ENCODE results near the gene EPB41L5. TPM values are rescaled to one million over a fixed set of nuclear protein-coding genes. Genes with fewer than 3 reads are reported as not detected.
A peak's percentile ranks its signal among the peaks of the same experiment; 100 is the strongest.

The EPB41L5 gene
- total RNA-seq, 1 donor from 2014 or later, result 1.2 TPM

DNA sequence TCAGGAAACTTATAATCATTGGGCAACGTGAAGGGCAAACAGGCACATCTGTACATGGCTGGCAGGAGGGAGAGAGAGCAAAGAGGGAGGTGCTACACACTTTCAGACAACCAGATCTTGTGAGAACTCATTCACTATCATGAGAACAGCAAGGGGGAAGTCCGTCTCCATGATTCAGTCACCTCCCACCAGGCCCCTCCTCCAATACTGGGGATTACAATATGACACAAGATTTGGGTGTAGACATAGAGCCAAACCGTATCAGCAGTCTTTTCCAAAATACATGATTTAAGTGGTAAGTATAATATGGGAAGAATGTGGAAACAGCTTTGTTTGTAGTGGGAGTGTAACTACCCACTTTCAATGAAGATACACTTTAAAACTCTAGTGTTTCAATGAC, 65.0 kb downstream of the EPB41L5 start:
- H3K36me3 Mint-ChIP-seq (ENCODE audit: low read depth), result peaks cover 2% of the 10 kb centered on the region
- intact Hi-C loops (cut with micrococcal nuclease), result no loop called here
- no peak for DNase-seq (ENCODE audit: low spot score)

DNA sequence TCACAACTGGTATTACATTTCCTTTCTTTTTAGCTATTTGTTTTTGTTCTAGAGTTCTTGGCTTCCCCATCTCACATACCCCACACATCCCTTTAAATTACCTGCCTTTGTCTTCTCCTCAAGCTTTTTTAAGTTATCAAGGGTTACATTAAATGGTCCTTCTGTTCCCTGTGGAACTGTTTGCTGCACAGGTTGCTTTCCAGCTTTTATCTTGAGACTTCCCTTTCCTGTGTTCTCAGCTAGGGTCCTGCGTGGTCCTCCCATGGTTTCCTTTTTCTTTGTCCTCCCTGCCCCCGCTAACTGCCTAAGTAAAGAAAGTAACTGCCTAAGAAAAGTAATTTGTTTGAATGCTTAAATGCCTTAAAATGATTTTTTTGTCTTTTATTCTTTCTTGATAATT, 66.8 kb downstream of the EPB41L5 start:
- Mint-ChIP-seq H3K27ac (no peak overlapping the region), H3K36me3 (ENCODE audit: low read depth) (peaks cover 2% of the 10 kb centered on the region), H3K4me3 (no peak overlapping the region), H3K9me3 (peaks cover 4% of the 10 kb centered on the region), H3K4me1 (ENCODE audit: low read depth) (no peaks in the 10 kb centered on the region), H3K27me3 (ENCODE audit: insufficient read depth) (peaks cover 7% of the 10 kb centered on the region)
- DNase-seq (ENCODE audit: low spot score), result no peak
- intact Hi-C loops (cut with micrococcal nuclease), result no loop called here

More for the DNA sequence above, 65.0 kb downstream of the EPB41L5 start:
- Mint-ChIP-seq H3K4me3 (no peak overlapping the region), H3K9me3 (peaks cover 4% of the 10 kb centered on the region), H3K4me1 (ENCODE audit: low read depth) (no peaks in the 10 kb centered on the region), H3K27ac (no peak overlapping the region), H3K27me3 (ENCODE audit: insufficient read depth) (peaks cover 4% of the 10 kb centered on the region)

DNA sequence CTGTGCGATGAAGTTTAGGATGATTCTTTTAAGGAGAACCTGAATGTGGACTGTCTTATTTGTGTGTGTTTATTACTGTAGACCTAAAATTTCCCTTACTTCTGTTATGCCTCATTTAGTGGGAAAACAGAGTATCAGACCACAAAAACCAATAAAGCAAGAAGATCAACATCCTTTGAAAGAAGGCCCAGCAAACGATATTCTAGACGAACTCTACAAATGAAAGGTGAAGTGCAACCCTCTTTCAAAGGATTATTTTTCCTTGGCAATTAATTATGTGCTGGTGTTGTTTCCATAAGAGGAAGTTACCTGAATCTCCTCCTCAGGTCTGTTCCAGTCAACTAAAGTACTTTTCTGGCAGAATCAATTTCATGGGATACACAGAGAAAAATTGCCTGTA, 78.6 kb downstream of the EPB41L5 start:
- no peak overlapping the region for H3K27ac Mint-ChIP-seq
- H3K4me1 Mint-ChIP-seq (ENCODE audit: low read depth), result no peaks in the 10 kb centered on the region
- no peak overlapping the region for H3K4me3 Mint-ChIP-seq
- peaks cover 3% of the 10 kb centered on the region for H3K27me3 Mint-ChIP-seq (ENCODE audit: insufficient read depth)
- intact Hi-C loops (cut with micrococcal nuclease), result no loop called here
- DNase-seq (ENCODE audit: low spot score), result no peak
- no peaks in the 10 kb centered on the region for H3K36me3 Mint-ChIP-seq (ENCODE audit: low read depth)
- H3K9me3 Mint-ChIP-seq, result no peaks in the 10 kb centered on the region

GRCh38 chr2:120094795-120095194, 81.9 kb downstream of the EPB41L5 start:
- no peaks in the 10 kb centered on the region for H3K4me1 Mint-ChIP-seq (ENCODE audit: low read depth)
- DNase-seq (ENCODE audit: low spot score), result no peak
- H3K27me3 Mint-ChIP-seq (ENCODE audit: insufficient read depth), result no peaks in the 10 kb centered on the region
- intact Hi-C loops (cut with micrococcal nuclease), result no loop called here
- H3K36me3 Mint-ChIP-seq (ENCODE audit: low read depth), result no peaks in the 10 kb centered on the region
- H3K4me3 Mint-ChIP-seq, result no peak overlapping the region
- no peak overlapping the region for H3K27ac Mint-ChIP-seq
- no peaks in the 10 kb centered on the region for H3K9me3 Mint-ChIP-seq

DNA sequence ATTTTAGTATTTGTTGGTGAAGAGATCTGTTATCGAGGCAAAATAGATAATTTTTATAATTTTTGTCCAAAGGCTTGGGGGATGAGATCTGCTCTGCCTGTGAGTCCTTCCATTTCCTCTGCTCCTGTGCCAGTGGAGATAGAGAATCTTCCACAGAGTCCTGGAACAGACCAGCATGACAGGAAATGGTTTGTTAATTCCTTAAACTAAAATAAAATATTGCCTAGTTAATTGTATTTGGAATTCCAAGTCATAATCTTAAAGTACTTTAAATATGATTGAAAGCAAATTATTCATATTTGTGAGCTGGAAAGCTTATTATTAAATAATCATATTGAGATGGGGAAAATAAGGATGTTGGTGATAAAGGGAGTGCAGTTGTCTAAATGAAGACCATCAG, 87.8 kb downstream of the EPB41L5 start:
- no peaks in the 10 kb centered on the region for H3K9me3 Mint-ChIP-seq
- no peak for DNase-seq (ENCODE audit: low spot score)
- peaks cover 2% of the 10 kb centered on the region for H3K27me3 Mint-ChIP-seq (ENCODE audit: insufficient read depth)
- H3K4me3 Mint-ChIP-seq, result no peak overlapping the region
- H3K4me1 Mint-ChIP-seq (ENCODE audit: low read depth), result no peaks in the 10 kb centered on the region
- intact Hi-C loops (cut with micrococcal nuclease), result loop anchor here (10.0 kb wide), 1 partner anchor 396 kb away; no protein-coding TSS in a partner anchor
- H3K36me3 Mint-ChIP-seq (ENCODE audit: low read depth), result no peaks in the 10 kb centered on the region
- no peak overlapping the region for H3K27ac Mint-ChIP-seq

DNA sequence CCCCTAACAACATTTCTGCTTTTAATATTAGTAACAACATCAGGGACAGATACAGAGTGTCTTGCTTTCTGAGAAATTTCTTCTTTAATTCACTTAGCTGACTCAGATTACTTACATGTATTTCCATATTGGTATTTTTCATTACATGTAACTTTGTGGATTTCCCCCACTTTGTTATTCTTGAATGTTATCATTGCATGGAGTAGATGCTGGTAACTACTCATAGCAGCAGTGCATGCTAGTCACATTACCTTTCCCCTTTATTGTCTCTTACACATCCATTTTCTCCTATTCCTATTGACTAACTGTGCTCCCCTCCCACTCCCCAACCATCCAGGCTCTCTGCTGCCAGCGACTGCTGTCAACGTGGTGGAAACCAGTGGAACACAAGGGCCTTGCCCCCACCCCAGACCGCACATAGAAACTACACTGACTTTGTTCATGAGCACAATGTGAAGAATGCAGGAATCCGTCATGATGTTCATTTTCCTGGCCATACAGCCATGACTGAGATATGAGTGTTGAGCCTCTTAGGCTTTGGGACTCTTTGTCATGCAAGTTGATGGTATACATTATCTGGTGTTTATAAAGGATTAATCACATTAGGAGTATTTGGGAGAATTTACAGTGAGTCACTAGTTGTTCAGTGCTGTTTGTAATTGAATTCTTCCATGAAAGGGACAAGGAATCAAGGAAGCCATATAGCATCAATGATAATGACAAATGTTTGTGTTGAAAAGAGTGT, 91.0 kb downstream of the EPB41L5 start:
- Mint-ChIP-seq H3K4me3 (no peak overlapping the region), H3K27ac (no peak overlapping the region), H3K27me3 (ENCODE audit: insufficient read depth) (peaks cover 12% of the 10 kb centered on the region), H3K36me3 (ENCODE audit: low read depth) (no peaks in the 10 kb centered on the region), H3K9me3 (no peaks in the 10 kb centered on the region), H3K4me1 (ENCODE audit: low read depth) (peaks cover 1% of the 10 kb centered on the region)
- intact Hi-C loops (cut with micrococcal nuclease), result loop anchor here (10.0 kb wide), 1 partner anchor 399 kb away; no protein-coding TSS in a partner anchor
- DNase-seq (ENCODE audit: low spot score), result no peak

DNA sequence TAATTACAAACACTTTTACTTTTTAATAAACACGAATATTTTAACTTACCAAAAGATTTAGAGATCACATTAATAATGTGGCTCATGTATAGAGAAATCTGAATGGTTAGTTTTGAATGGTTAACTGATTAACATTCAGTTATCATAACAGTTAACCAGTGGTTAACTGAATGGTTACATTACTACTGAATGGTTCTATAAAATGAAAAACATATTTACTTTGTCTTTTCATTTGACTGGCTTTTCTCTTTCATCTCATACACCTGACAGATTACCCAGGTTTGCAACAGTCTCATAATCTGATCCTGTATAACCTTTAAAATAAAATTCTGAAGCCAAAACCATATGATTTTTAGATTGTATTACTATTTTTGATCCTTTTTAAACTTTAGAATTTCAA, 91.9 kb downstream of the EPB41L5 start:
- intact Hi-C loops (cut with micrococcal nuclease), result loop anchor here (5.0 to 10.0 kb wide), 2 partner anchors 347 to 400 kb away; partner anchors contain the start of gene PTPN4
- H3K4me3 Mint-ChIP-seq, result no peak overlapping the region
- no peak for DNase-seq (ENCODE audit: low spot score)
- no peaks in the 10 kb centered on the region for H3K9me3 Mint-ChIP-seq
- H3K27ac Mint-ChIP-seq, result no peak overlapping the region
- no peaks in the 10 kb centered on the region for H3K36me3 Mint-ChIP-seq (ENCODE audit: low read depth)
- H3K4me1 Mint-ChIP-seq (ENCODE audit: low read depth), result peaks cover 10% of the 10 kb centered on the region
- H3K27me3 Mint-ChIP-seq (ENCODE audit: insufficient read depth), result peaks cover 12% of the 10 kb centered on the region

DNA sequence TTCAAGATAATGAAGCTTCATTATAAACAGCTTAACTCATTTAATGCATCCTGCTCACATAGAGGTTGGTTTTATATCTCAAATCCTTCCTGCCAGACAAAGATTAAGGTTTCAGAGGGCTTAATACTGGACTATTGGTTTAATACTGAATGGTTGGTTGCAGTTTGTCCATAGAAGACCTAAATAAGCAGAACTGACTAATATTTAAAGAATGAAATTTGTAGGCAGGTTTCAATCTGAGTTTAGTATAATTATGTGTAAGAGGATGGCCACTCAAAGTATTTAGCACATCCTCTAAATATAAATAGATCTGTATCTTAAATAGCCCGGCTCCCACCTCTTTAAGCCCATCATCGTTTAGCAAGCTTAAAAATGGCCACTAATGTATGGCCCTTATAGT, 92.5 kb downstream of the EPB41L5 start:
- Mint-ChIP-seq H3K27me3 (ENCODE audit: insufficient read depth) (peaks cover 12% of the 10 kb centered on the region), H3K9me3 (no peaks in the 10 kb centered on the region), H3K36me3 (ENCODE audit: low read depth) (no peaks in the 10 kb centered on the region), H3K27ac (no peak overlapping the region), H3K4me3 (no peak overlapping the region), H3K4me1 (ENCODE audit: low read depth) (peaks cover 16% of the 10 kb centered on the region)
- no peak for DNase-seq (ENCODE audit: low spot score)
- intact Hi-C loops (cut with micrococcal nuclease), result loop anchor here (5.0 to 10.0 kb wide), 2 partner anchors 348 to 401 kb away; partner anchors contain the start of gene PTPN4

GRCh38 chr2:120108049-120108448, 95.2 kb downstream of the EPB41L5 start:
- DNase-seq (ENCODE audit: low spot score), result no peak
- Mint-ChIP-seq H3K4me1 (ENCODE audit: low read depth) (peaks cover 16% of the 10 kb centered on the region), H3K36me3 (ENCODE audit: low read depth) (no peaks in the 10 kb centered on the region), H3K9me3 (no peaks in the 10 kb centered on the region), H3K27ac (no peak overlapping the region), H3K4me3 (no peak overlapping the region), H3K27me3 (ENCODE audit: insufficient read depth) (peaks cover 15% of the 10 kb centered on the region)
- intact Hi-C loops (cut with micrococcal nuclease), result loop anchor here (5.0 to 10.0 kb wide), 2 partner anchors 351 to 403 kb away; partner anchors contain the start of gene PTPN4

GRCh38 chr2:120108749-120109148, 95.9 kb downstream of the EPB41L5 start:
- Mint-ChIP-seq H3K27me3 (ENCODE audit: insufficient read depth) (peaks cover 14% of the 10 kb centered on the region), H3K27ac (no peak overlapping the region), H3K4me3 (no peak overlapping the region), H3K36me3 (ENCODE audit: low read depth) (no peaks in the 10 kb centered on the region), H3K4me1 (ENCODE audit: low read depth) (peaks cover 16% of the 10 kb centered on the region), H3K9me3 (no peaks in the 10 kb centered on the region)
- no peak for DNase-seq (ENCODE audit: low spot score)
- intact Hi-C loops (cut with micrococcal nuclease), result loop anchor here (1.0 to 10.0 kb wide), 5 partner anchors 67 to 404 kb away; partner anchors contain the start of gene PTPN4

DNA sequence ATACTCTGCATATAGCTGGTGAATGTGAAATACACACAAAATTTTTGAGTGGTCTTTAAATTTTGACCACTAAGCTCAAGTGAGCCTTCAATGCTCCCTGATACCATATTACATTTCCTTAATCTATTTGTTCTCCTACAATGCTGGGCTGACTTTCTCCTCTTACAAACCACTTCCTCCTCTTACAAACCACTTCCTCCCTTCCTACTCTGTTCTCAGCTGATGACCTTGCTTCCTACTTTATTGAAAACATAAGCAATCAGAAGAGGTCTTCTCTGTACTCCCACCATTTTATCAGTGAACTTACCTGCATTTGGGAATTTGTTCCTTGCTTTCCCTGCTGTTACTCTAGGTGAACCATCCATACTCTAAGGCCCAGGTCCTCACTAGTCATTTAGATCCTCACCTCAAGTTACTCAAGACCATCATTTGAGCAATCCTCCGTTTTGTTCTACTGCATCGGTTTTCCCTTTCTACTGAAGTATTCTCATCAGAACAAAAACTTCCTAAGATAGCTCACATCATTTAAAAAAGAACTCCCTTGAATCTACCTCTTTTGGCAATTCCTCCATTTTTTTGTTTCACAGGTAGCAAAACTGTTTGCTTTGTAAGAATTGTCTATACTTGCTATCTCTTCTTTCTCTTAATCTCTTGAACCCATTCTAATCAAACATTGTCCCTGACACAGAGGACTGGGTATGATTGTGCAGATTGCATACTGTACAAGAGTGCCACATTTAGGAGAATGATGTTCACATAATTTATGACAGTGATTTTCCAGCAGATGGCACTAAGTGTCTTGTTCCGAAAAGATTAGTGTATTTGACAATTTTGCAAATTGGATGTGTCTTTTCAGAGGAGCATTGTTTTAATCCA, 96.5 kb downstream of the EPB41L5 start:
- DNase-seq (ENCODE audit: low spot score), result peak; percentile 13
- no peak overlapping the region for H3K27ac Mint-ChIP-seq
- peak overlapping the region; percentile 29 for H3K4me3 Mint-ChIP-seq

GRCh38 chr2:120110062-120110362, 97.1 kb downstream of the EPB41L5 start:
- Mint-ChIP-seq H3K27me3 (ENCODE audit: insufficient read depth) (peaks cover 19% of the 10 kb centered on the region), H3K36me3 (ENCODE audit: low read depth) (no peaks in the 10 kb centered on the region), H3K4me1 (ENCODE audit: low read depth) (peaks cover 16% of the 10 kb centered on the region), H3K27ac (no peak overlapping the region), H3K4me3 (no peak overlapping the region), H3K9me3 (no peaks in the 10 kb centered on the region)
- no peak for DNase-seq (ENCODE audit: low spot score)
- intact Hi-C loops (cut with micrococcal nuclease), result loop anchor here (1.0 kb wide), 1 partner anchor 570 kb away; no protein-coding TSS in a partner anchor

More for the DNA sequence above, 96.5 kb downstream of the EPB41L5 start:
- intact Hi-C loops (cut with micrococcal nuclease), result loop anchor here (1.0 to 10.0 kb wide), 6 partner anchors 66 to 571 kb away; partner anchors contain the start of gene PTPN4
- H3K4me1 Mint-ChIP-seq (ENCODE audit: low read depth), result peaks cover 16% of the 10 kb centered on the region
- H3K9me3 Mint-ChIP-seq, result no peaks in the 10 kb centered on the region
- H3K27me3 Mint-ChIP-seq (ENCODE audit: insufficient read depth), result peaks cover 14% of the 10 kb centered on the region
- H3K36me3 Mint-ChIP-seq (ENCODE audit: low read depth), result no peaks in the 10 kb centered on the region

GRCh38 chr2:120110507-120110906, 97.6 kb downstream of the EPB41L5 start:
- intact Hi-C loops (cut with micrococcal nuclease), result loop anchor here (1.0 kb wide), 1 partner anchor 570 kb away; no protein-coding TSS in a partner anchor
- H3K4me3 Mint-ChIP-seq, result no peak overlapping the region
- H3K27me3 Mint-ChIP-seq (ENCODE audit: insufficient read depth), result peaks cover 19% of the 10 kb centered on the region
- DNase-seq (ENCODE audit: low spot score), result no peak
- no peaks in the 10 kb centered on the region for H3K36me3 Mint-ChIP-seq (ENCODE audit: low read depth)
- H3K4me1 Mint-ChIP-seq (ENCODE audit: low read depth), result peaks cover 16% of the 10 kb centered on the region
- H3K9me3 Mint-ChIP-seq, result no peaks in the 10 kb centered on the region
- H3K27ac Mint-ChIP-seq, result no peak overlapping the region

Measured in activated T-helper 1 cell treated with anti-CD3 and anti-CD28 coated beads, Interleukin-12 subunit alpha, Interleukin-12 subunit beta, Interleukin-2, Interleukin-4 antibody, amounts not matched to agents 30 ng/mL and 10 ng/mL and 1 ng/mL, durations not matched to agents 14 hours and 24 hours and 36 hours (primary cell).